ENCODE data around the gene BCOR.

DNA sequence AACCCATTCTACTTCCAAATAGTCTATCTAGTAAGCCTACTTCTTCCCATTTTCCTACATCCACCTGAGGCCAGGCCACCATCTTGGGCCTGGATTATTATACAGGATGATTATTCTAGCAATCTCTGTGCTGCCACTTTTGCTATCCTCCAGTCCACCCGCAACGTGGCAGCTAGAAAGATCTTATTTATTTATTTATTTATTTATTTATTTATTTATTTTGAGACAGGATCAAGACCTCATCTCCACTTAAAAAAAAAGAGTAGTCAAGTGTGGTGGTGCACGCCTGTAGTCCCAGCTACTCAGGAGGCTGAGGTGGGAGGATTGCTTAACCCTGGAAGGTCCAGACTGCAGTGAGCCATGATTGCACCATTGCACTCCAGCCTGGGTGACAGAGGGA is 15.2 kb upstream of the BCOR start:
- TF ChIP-seq, protein P1, sequence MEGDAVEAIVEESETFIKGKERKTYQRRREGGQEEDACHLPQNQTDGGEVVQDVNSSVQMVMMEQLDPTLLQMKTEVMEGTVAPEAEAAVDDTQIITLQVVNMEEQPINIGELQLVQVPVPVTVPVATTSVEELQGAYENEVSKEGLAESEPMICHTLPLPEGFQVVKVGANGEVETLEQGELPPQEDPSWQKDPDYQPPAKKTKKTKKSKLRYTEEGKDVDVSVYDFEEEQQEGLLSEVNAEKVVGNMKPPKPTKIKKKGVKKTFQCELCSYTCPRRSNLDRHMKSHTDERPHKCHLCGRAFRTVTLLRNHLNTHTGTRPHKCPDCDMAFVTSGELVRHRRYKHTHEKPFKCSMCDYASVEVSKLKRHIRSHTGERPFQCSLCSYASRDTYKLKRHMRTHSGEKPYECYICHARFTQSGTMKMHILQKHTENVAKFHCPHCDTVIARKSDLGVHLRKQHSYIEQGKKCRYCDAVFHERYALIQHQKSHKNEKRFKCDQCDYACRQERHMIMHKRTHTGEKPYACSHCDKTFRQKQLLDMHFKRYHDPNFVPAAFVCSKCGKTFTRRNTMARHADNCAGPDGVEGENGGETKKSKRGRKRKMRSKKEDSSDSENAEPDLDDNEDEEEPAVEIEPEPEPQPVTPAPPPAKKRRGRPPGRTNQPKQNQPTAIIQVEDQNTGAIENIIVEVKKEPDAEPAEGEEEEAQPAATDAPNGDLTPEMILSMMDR (IDR thresholded peaks at IDR 0.05), result no peak
- no peak for TF ChIP-seq POLR2A (IDR thresholded peaks at IDR 0.05)
